HG02571 (cell line): ENCODE data around the gene SLC12A7.

Experiments
- ATAC-seq: cut with Tn5 transposase; IDR thresholded peaks from one replicate; pipeline ENCODE4 v1.9.1; 2021; ENCODE audit warnings: mild to moderate bottlenecking, moderate library complexity; ENCODE audit not compliant: unreplicated experiment

The SLC12A7 gene

GRCh38 chr5:1141834-1142233 lies 30.0 kb upstream of the SLC12A7 start:
- ATAC-seq, result no peak

- ATAC-seq, result no peak
Measured at GRCh38 chr5:1140818-1141189, 28.9 kb upstream of the SLC12A7 start.

- ATAC-seq, result no peak
Measured at GRCh38 chr5:1140171-1140817, 28.4 kb upstream of the SLC12A7 start.

- ATAC-seq, result no peak
Measured at GRCh38 chr5:1139331-1140170, 27.7 kb upstream of the SLC12A7 start.

- no peak for ATAC-seq
Measured at GRCh38 chr5:1138445-1139245, 26.8 kb upstream of the SLC12A7 start.

GRCh38 chr5:1137567-1138444 lies 25.9 kb upstream of the SLC12A7 start:
- ATAC-seq, result no peak

GRCh38 chr5:1136814-1137213 lies 25.0 kb upstream of the SLC12A7 start:
- ATAC-seq, result no peak

GRCh38 chr5:1135696-1136525 lies 24.0 kb upstream of the SLC12A7 start:
- no peak for ATAC-seq

- no peak for ATAC-seq
Measured at GRCh38 chr5:1134478-1134877, 22.6 kb upstream of the SLC12A7 start.

- no peak for ATAC-seq
Measured at GRCh38 chr5:1133510-1134201, 21.8 kb upstream of the SLC12A7 start.

- ATAC-seq, result no peak
Measured at GRCh38 chr5:1133108-1133507, 21.2 kb upstream of the SLC12A7 start.

GRCh38 chr5:1132570-1132969 lies 20.7 kb upstream of the SLC12A7 start:
- no peak for ATAC-seq

GRCh38 chr5:1131726-1132125 lies 19.9 kb upstream of the SLC12A7 start:
- ATAC-seq, result no peak

- no peak for ATAC-seq
Measured at GRCh38 chr5:1131191-1131621, 19.3 kb upstream of the SLC12A7 start.

GRCh38 chr5:1130218-1130946 lies 18.5 kb upstream of the SLC12A7 start:
- ATAC-seq, result no peak

GRCh38 chr5:1129711-1130055 lies 17.8 kb upstream of the SLC12A7 start:
- no peak for ATAC-seq

- no peak for ATAC-seq
Measured at GRCh38 chr5:1128977-1129710, 17.3 kb upstream of the SLC12A7 start.
